A549 (cell line): ENCODE measurements around the gene MUC3A. TPM values are rescaled to one million over a fixed set of nuclear protein-coding genes. Genes with fewer than 3 reads are reported as not detected.
"Not testable (repeated sequence)": the region's sequence is repeated elsewhere in the genome, so short reads cannot be mapped to it uniquely, and the experiment has no call there.

Source experiments
- ATAC-seq, 2 experiments: fragments of 200-7000 bp in 1 of 2; fragments of >200 bp in 1 of 2; cut with Nextera tagmentation in 1 of 2; cut with Tn5 transposase in 1 of 2; 3 replicates each; pipeline versions ENCODE4 v1.8.0 to v1.9.1; 2018 to 2020; ENCODE audit warnings: mild to moderate bottlenecking in 1 of 2, moderate library complexity in 1 of 2
- CTCF ChIA-PET: fragments of 300-600 bp; sonication (Branson Sonifier 250); formaldehyde crosslinking; extraction: SDS; loops from one replicate; lab custom pipeline; 2021; ENCODE audit warnings: antibody characterized with exemption, inconsistent platforms; lab: Yijun Ruan, JAX
- POLR2A ChIA-PET: fragments of 350-600 bp; formaldehyde crosslinking; extraction: SDS; loops from one replicate; lab custom pipeline; 2021; ENCODE audit warnings: antibody characterized with exemption, inconsistent platforms; lab: Yijun Ruan, JAX
- DNase-seq, 2 experiments: peaks; one replicate each; pipeline versions ENCODE4 v3.0.0 to v3.0.0-alpha.2; 2011 to 2016; ENCODE audit warnings: low read depth in 1 of 2, low spot score in 1 of 2
- FAIRE-seq: peaks from 2 replicates; lab custom pipeline; 2011; peaks lifted over from hg19 to GRCh38; lab: Jason Lieb, UNC
- H3K27ac ChIP-seq, 2 experiments: fragments of >200 bp; sonication (Bioruptor Twin); formaldehyde crosslinking; 3 replicates each; pipeline ENCODE4 v1.5.1; 2016 to 2017
- H3K4me1 ChIP-seq: fragments of >200 bp; sonication (Bioruptor Twin); formaldehyde crosslinking; 3 replicates; pipeline ENCODE4 v1.6.1; 2016
- H3K4me2 ChIP-seq: fragments of >200 bp; sonication (Bioruptor Twin); formaldehyde crosslinking; 3 replicates; pipeline ENCODE4 v1.6.1; 2016
- H3K4me3 ChIP-seq: fragments of >200 bp; sonication (Bioruptor Twin); formaldehyde crosslinking; 3 replicates; pipeline ENCODE4 v1.5.1; 2016
- H3K9me3 ChIP-seq: fragments of >200 bp; sonication (Bioruptor Twin); formaldehyde crosslinking; 3 replicates; pipeline ENCODE4 v1.6.1; 2016
- CEBPB ChIP-seq, 2 experiments: fragments of >200 bp in 1 of 2; sonication (Bioruptor Twin) in 1 of 2; formaldehyde crosslinking in 1 of 2; IDR thresholded peaks; 2 replicates each; pipeline ENCODE4 v1.6.1; 2012 to 2016
- CTCF ChIP-seq: fragments of >200 bp; sonication (Bioruptor Twin); formaldehyde crosslinking; IDR thresholded peaks from 3 replicates; pipeline ENCODE4 v1.5.1; 2016
- FOXS1 ChIP-seq: fragments of 250-450 bp; sonication (Bioruptor Pico); IDR thresholded peaks from 2 replicates; pipeline ENCODE4 v1.5.0; 2020; ENCODE audit warnings: mild to moderate bottlenecking, moderate library complexity
- GATA3 ChIP-seq: IDR thresholded peaks from 2 replicates; pipeline ENCODE4 v1.6.1; 2012; ENCODE audit warnings: borderline replicate concordance
- HDAC2 ChIP-seq: fragments of 200-600 bp; sonication (generic); IDR thresholded peaks from 2 replicates; pipeline ENCODE4 v1.6.1; 2016
- HEYL ChIP-seq: fragments of 250-450 bp; sonication (Bioruptor Pico); IDR thresholded peaks from 2 replicates; pipeline ENCODE4 v1.8.0; 2021; ENCODE audit warnings: mild to moderate bottlenecking, moderate library complexity
- HOXA7 ChIP-seq: fragments of 250-450 bp; sonication (Bioruptor Pico); IDR thresholded peaks from 2 replicates; pipeline ENCODE4 v1.5.0; 2020; ENCODE audit warnings: mild to moderate bottlenecking, moderate library complexity
- HOXB13 ChIP-seq: fragments of 250-450 bp; sonication (Bioruptor Pico); IDR thresholded peaks from 2 replicates; pipeline ENCODE4 v1.5.0; 2020; ENCODE audit warnings: low read depth, mild to moderate bottlenecking, moderate library complexity
- KDM5A ChIP-seq: fragments of 200-600 bp; sonication (generic); IDR thresholded peaks from 2 replicates; pipeline ENCODE4 v1.6.1; 2016; ENCODE audit warnings: antibody characterized with exemption, mild to moderate bottlenecking
- MAX ChIP-seq: IDR thresholded peaks from 2 replicates; pipeline ENCODE4 v1.6.1; 2012
- NR3C1 ChIP-seq: fragments of >200 bp; sonication (Bioruptor Twin); formaldehyde crosslinking; IDR thresholded peaks from 3 replicates; pipeline ENCODE4 v1.6.1; 2017
- TFCP2L1 ChIP-seq: fragments of 250-450 bp; sonication (Bioruptor Pico); IDR thresholded peaks from 2 replicates; pipeline ENCODE4 v1.5.0; 2021; ENCODE audit warnings: mild to moderate bottlenecking
- USF2 ChIP-seq: fragments of 450-650 bp; IDR thresholded peaks from 2 replicates; pipeline ENCODE4 v1.6.1; 2014; ENCODE audit warnings: antibody characterized with exemption
- ZC3H11A ChIP-seq: fragments of 450-650 bp; IDR thresholded peaks from 2 replicates; pipeline ENCODE4 v1.6.1; 2014; ENCODE audit warnings: antibody characterized with exemption, mild to moderate bottlenecking
- WGBS: methylation state at CpG from one replicate; pipeline ENCODE4 v1.1.6; 2017; ENCODE audit errors: missing lambda C conversion rate; 5-methylcytosine and 5-hydroxymethylcytosine counted together
- polyA plus RNA-seq, 4 experiments: library from polyadenylated mRNA; depleted of rRNA in 3 of 4; stranded (reverse); fragments of >200 nt; fragmentation: RNase III in 1 of 4; extraction: RNeasy Plus Mini Kit Qiagen cat#74134 plus additional on column Dnase treatment in 1 of 4; gene quantifications; 2 replicates in 3 of 4; 3 replicates in 1 of 4; pipeline ENCODE4 v1.2.3, GENCODE V29; 2011 to 2017
- TF ChIP-seq, protein P1 (sequence below): fragments of >200 bp; sonication (Bioruptor Twin); formaldehyde crosslinking; IDR thresholded peaks from 2 replicates; pipeline ENCODE4 v1.6.1; 2016

Gene MUC3A
- polyA plus RNA-seq, 2 of the 4 experiments (the other 2 are of a cell fraction), result 4.0 to 6.9 TPM

DNA sequence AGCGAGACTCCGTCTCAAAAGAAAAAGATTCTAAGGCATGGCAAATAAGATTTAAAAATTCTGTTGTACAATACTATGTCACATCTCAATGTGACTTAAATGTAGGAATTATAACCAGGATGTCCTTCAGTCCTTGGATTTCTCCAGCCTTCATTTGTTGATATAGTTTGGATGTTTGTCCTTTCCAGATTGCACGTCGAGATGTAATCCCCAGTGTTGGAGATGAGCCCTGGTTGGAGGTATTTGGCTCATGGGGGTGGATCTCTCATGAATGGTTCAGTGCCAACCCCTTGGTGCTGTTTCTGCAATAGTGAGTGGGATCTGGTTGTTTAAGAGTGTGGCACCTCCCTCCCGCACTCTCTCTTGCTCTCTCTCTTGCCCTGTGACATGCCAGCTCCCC is 40.8 kb upstream of the MUC3A start:
- H3K4me3 ChIP-seq, result no peak overlapping the region
- no peaks in the 10 kb centered on the region; the same call in 2 of the 3 replicates for H3K9me3 ChIP-seq
- CTCF ChIA-PET, result interaction anchor here (3.2 kb wide), 1 partner anchor 151 kb away, joined by 10 read pairs; no protein-coding TSS in a partner anchor
- H3K4me2 ChIP-seq, result no peak overlapping the region
- DNase-seq, result no peak
- FAIRE-seq, result no peak
- no peaks in the 10 kb centered on the region for H3K4me1 ChIP-seq
- no peak overlapping the region for H3K27ac ChIP-seq
- ATAC-seq, result no peak
- WGBS, result 83% methylated on average over 5 of the region's 5 CpGs
- POLR2A ChIA-PET, result no interaction called here
- TF ChIP-seq HDAC2 (no peak), USF2 (no peak), HOXB13 (CRISPR knock-in tag) (no peak), CEBPB (IDR thresholded peaks at IDR 0.05) (no peak), KDM5A (no peak), NR3C1 (no peak), TFCP2L1 (CRISPR knock-in tag) (no peak), FOXS1 (CRISPR knock-in tag) (no peak), HEYL (CRISPR knock-in tag) (no peak), CTCF (no peak)

GRCh38 chr7:100910443-100910842 is 38.9 kb upstream of the MUC3A start:
- ChIA-PET CTCF (interaction anchor here (0.6 to 3.2 kb wide), 3 partner anchors 16 to 1380 kb away, joined by 3 to 13 read pairs (median 10); partner anchors contain the start of gene ACHE), POLR2A (interaction anchor here (0.6 kb wide), 1 partner anchor 35 kb away, joined by 3 read pairs; the partner anchor contains the start of gene SRRT)
- not testable (repeated sequence) for H3K4me1 ChIP-seq, DNase-seq, H3K9me3 ChIP-seq, H3K27ac ChIP-seq, FAIRE-seq, H3K4me3 ChIP-seq, ATAC-seq, H3K4me2 ChIP-seq
- WGBS, result 72% methylated on average over 7 of the region's 7 CpGs

GRCh38 chr7:100911484-100911883 is 37.9 kb upstream of the MUC3A start:
- Histone ChIP-seq H3K27ac (no peak overlapping the region), H3K4me2 (no peak overlapping the region), H3K4me1 (no peaks in the 10 kb centered on the region), H3K9me3 (no peaks in the 10 kb centered on the region), H3K4me3 (no peak overlapping the region)
- 75% methylated on average over 3 of the region's 3 CpGs for WGBS
- FAIRE-seq (no peak), DNase-seq (no peak), ATAC-seq (no peak)
- TF ChIP-seq CTCF, result no peak
- TF ChIP-seq GATA3, result no peak
- TF ChIP-seq MAX, result no peak
- no peak for TF ChIP-seq HOXA7 (CRISPR knock-in tag)
- CTCF ChIA-PET, result interaction anchor here (0.6 to 2.7 kb wide), 5 partner anchors 10 to 504 kb away, joined by 3 to 13 read pairs (median 4); partner anchors contain the start of gene ACHE
- POLR2A ChIA-PET, result no interaction called here

GRCh38 chr7:100914208-100914878 is 35.0 kb upstream of the MUC3A start:
- FAIRE-seq, result no peak
- CTCF ChIA-PET, result no interaction called here
- WGBS, result 85% methylated on average over 15 of the region's 15 CpGs
- H3K4me3 ChIP-seq, result no peak overlapping the region
- TF ChIP-seq, protein P1, sequence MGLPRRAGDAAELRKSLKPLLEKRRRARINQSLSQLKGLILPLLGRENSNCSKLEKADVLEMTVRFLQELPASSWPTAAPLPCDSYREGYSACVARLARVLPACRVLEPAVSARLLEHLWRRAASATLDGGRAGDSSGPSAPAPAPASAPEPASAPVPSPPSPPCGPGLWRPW, result no peak
- peak; percentile 77 for TF ChIP-seq ZC3H11A
- TF ChIP-seq, all 56 proteins: peak for 1
- Histone ChIP-seq H3K27ac (no peak overlapping the region), H3K9me3 (no peaks in the 10 kb centered on the region), H3K4me2 (no peak overlapping the region), H3K4me1 (no peaks in the 10 kb centered on the region)
- POLR2A ChIA-PET, result no interaction called here
- no peak; a peak in 1 of 6 replicates for ATAC-seq
- DNase-seq, result no peak
